Bone marrow (tissue), 2 donors: ENCODE results near the gene FALEC.
"Not testable (repeated sequence)": the region's sequence is repeated elsewhere in the genome, so short reads cannot be mapped to it uniquely, and the experiment has no call there.

Experiments used
- DNase-seq, 2 donors: peaks; one replicate each; lab custom pipeline; 2025; lab: John Stamatoyannopoulos, UW

Gene FALEC

GRCh38 chr1:150574260-150575071 is 58.9 kb downstream of the FALEC start:
- DNase-seq: no peak

DNA sequence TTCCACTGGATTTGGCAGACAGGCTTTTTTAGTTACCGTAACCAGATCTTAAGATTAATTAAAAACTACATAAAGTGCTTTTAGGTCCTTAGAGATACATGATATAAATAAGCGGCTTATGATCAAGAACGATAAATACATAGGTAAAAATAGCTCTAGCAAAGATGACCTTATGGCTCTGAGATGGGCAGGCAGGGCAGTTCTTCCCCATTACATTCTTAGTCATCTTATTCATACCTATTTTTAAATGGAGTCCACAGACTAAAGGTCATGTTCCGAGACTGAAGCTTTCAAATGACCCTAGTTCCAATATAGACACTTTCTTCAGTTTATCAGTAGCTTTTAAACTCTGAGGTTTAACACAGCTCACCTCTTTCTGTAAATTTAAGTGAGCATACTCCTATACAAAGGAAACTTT is 59.5 kb downstream of the FALEC start:
- DNase-seq: no peak

- DNase-seq: no peak
Observed at GRCh38 chr1:150575518-150576366, 60.2 kb downstream of the FALEC start.

DNA sequence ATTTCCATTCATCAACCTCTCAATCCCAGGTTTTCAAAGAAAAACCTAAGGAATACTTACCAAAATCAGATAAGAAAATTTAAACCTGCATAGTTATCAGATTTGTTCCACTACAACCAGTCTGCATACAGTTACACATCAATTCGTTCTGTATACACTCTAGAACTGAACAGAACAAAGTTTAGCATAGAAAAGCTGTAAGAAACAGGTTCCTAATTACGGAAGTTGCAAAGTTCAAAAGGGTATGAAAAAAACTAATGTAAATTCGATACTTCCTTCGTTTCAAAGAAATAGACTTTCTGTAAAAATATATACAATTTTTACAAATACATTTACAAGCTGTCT is 60.8 kb downstream of the FALEC start:
- no peak for DNase-seq

DNA sequence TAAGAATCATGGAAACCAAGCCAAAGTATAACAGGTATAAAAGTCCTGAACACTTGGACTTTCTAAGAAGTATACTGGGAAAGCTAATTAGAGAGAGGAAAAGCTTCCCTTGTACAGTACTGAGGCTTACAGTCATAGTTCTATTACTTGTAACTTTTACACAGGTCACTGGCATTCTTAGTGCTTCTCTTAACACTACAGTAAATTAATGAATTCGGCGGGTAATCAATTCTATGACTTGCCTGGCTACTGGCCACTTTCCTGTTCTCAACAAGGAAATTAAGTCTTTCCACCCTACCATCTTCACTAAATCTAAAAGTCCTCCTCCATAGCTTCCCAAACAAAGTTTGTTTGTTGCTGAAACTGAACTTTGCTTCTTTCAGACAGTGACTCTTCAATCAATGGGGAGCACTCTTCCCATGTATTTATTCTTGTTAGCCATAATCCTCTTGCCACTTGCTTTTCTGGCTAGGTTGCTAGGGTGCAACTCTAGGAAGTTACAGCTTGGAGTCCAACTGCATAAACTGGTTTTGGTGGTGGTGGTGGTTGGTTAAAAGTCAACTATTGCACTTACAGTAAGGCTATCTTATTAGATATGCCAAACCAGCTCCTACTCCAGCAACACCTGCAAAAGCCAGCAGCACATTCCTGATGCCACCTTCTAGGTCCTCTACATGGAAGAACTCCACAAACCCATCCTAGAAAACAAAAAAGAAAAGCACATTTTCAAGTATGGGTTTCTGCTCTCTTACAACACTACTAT is 61.4 kb downstream of the FALEC start:
- no peak for DNase-seq

GRCh38 chr1:150577557-150578271 is 62.2 kb downstream of the FALEC start:
- no peak for DNase-seq

GRCh38 chr1:150578272-150579109 is 62.9 kb downstream of the FALEC start:
- DNase-seq: peak; percentile 55 to 84

- peak; percentile 83 to 96 for DNase-seq
Observed at GRCh38 chr1:150579110-150579944, 63.8 kb downstream of the FALEC start, which contains the start of gene MCL1. TSS of gene MCL1 (minus strand) at chr1:150579610. CDS start at chr1:150579530, 80 bp downstream.

DNA sequence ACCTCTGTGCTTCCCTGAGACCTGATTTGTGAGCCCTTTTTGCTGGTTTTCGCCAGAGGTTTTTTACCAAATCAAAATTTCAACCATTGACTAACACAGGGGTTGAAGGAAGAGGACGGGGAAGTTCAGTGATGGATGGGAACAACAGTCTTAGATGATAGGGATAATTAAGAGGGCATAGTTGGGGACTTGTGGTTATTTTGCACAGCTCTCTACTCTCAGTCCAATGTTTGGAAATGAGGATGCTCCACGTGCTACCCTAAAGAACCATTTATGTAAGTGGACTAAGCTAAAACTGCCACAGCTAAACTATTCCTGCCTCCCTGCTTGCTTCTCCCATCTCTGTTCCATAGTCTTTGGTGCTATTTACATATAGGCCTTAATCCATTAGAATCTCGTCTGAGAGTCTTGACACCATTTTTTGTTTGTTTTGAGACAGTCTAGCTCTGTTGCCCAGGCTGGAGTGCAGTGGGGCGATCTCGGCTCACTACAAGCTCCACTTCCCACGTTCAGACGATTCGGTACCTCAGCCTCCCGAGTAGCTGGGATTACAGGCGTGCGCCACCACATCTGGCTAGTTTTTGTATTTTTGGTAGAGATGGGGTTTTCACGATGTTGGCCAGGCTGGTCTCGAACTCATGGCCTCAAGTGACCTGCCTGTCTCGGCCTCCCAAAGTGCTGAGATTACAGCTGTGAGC is 64.5 kb downstream of the FALEC start:
- DNase-seq: no peak

DNA sequence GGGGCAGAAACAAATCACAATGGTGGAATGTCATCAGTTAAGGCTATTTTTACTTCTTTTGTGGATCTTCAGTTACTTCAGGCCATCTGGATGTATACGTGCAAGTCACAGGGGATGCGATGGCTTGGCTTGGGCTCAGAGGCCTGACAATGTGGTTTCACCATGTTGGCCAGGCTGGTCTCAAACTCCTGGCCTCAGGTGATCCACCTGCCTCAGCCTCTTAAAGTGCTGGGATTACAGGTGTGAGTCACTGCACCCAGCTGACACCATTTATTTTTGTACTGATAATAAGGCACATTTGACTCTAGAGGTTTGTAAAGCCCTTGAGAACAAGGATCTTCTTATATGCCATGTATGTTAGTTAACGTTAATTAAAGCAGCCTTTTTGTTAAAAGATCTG is 65.4 kb downstream of the FALEC start:
- not testable (repeated sequence) for DNase-seq

DNA sequence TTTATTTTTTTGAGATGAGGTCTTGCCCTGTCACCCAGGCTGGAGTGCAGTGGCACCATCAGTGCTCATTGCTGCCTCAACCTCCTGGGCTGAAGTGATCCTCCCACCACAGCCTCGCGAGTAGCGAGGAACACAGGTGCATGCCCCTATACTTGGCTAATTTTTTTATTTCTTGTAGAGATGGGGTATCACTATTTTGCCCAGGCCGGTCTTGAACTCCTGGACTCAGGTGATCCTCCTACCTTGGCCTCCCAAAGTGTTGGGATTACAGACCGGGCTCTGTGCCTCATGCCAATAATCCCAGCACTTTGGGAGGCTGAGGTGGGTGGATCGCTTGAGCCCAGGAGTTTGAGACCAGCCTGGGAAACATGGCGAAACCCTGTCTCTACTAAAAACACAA is 65.9 kb downstream of the FALEC start:
- not testable (repeated sequence) for DNase-seq

- not testable (repeated sequence) for DNase-seq
Observed at GRCh38 chr1:150581962-150582361, 66.4 kb downstream of the FALEC start.

DNA sequence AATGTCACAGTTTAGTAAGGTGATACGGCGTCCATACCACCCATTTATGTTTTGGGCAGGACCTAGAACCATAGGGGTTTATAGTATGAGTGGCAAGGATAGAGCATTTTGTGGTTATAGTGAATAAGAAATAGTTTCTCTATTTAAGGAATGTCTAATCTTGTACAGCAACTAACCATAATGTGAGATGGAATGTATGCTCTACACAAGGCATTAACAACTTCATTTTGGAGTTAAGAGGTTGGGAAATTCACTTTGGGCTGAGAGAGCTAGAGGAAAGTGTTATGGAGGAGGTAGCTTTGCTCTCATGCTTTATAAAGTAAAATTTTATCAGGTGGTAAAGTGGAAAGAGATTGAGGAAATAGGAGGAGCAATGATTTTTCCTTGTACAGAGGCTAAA is 66.8 kb downstream of the FALEC start:
- no peak for DNase-seq
